K562 (cell line): ENCODE data around the gene BFSP1. TPM values are rescaled to one million over a fixed set of nuclear protein-coding genes. Genes with fewer than 3 reads are reported as not detected.

ENCODE experiments used
- ATAC-seq: fragments of 200-7000 bp; cut with Tn5 transposase; 3 replicates; pipeline ENCODE4 v1.9.1; 2020; ENCODE audit warnings: moderate library complexity
- BruUV-seq: library from RNA; stranded (reverse); fragments of 400-500 nt; replicated peaks from 2 replicates; lab custom pipeline; 2021; lab: Mats Ljungman, UMichigan
- CTCF ChIA-PET: fragments of 300-600 bp; formaldehyde crosslinking; extraction: SDS; loops from one replicate; lab custom pipeline; 2021; ENCODE audit warnings: low intra/inter-chr PET ratio; lab: Yijun Ruan, JAX
- POLR2A ChIA-PET: fragments of 300-600, 350-650 bp; sonication (Branson Sonifier 250); formaldehyde crosslinking; extraction: SDS; loops from one replicate; lab custom pipeline; 2021; ENCODE audit warnings: antibody characterized with exemption, inconsistent platforms; lab: Yijun Ruan, JAX
- DNase-seq, 4 experiments: peaks; one replicate each; pipeline versions ENCODE4 v3.0.0 to v3.0.0-alpha.2; 2011 to 2018; ENCODE audit warnings: low spot score in 3 of 4, mixed read lengths in 3 of 4; ENCODE audit errors: extremely low read depth in 1 of 4
- FAIRE-seq: peaks from 2 replicates; lab custom pipeline; 2011; peaks lifted over from hg19 to GRCh38; lab: Jason Lieb, UNC
- H2AFZ ChIP-seq: 2 replicates; pipeline ENCODE4 v1.6.0; 2011; ENCODE audit warnings: low read depth, low read length, control low read depth, inconsistent platforms
- H3K27ac ChIP-seq: fragments of 200-600 bp; 3 replicates; pipeline ENCODE4 v1.8.0; 2011; ENCODE audit warnings: low read depth, mild to moderate bottlenecking, control low read depth, inconsistent platforms, low read length, moderate library complexity, mixed read lengths; ENCODE audit errors: extremely low read depth
- H3K27me3 ChIP-seq, 2 experiments: fragments of 300-600 bp in 1 of 2; 2 replicates in 1 of 2; 3 replicates in 1 of 2; pipeline versions ENCODE4 v1.6.0 to v1.8.0; 2011; ENCODE audit warnings: inconsistent platforms in 2 of 2, low read length in 2 of 2, mild to moderate bottlenecking in 1 of 2, mixed read lengths in 1 of 2, moderate library complexity in 1 of 2; ENCODE audit not compliant: control insufficient read depth in 2 of 2, insufficient read depth in 2 of 2
- H3K36me3 ChIP-seq: fragments of 300-600 bp; 3 replicates; pipeline ENCODE4 v1.8.0; 2011; ENCODE audit warnings: mild to moderate bottlenecking, low read length, inconsistent platforms; ENCODE audit not compliant: control insufficient read depth, insufficient read depth
- H3K4me1 ChIP-seq, 2 experiments: fragments of 200-600 bp in 1 of 2; replicated peaks in 1 of 2; 2 replicates in 1 of 2; 3 replicates in 1 of 2; pipeline versions ENCODE4 v1.5.1 to v1.8.0; 2011; ENCODE audit warnings: inconsistent platforms in 2 of 2, low read length in 2 of 2, mild to moderate bottlenecking in 1 of 2, mixed read lengths in 1 of 2, moderate library complexity in 1 of 2; ENCODE audit not compliant: control insufficient read depth in 2 of 2, insufficient read depth in 2 of 2
- H3K4me2 ChIP-seq: 2 replicates; pipeline ENCODE4 v1.6.1; 2011; ENCODE audit warnings: low read length, control low read depth, inconsistent platforms, mixed read lengths; ENCODE audit not compliant: insufficient read depth
- H3K4me3 ChIP-seq: fragments of 200-600 bp; sonication (generic), shearing (Covaris generic); 2 replicates; pipeline ENCODE4 v1.5.1; 2016; ENCODE audit warnings: control low read depth, inconsistent platforms
- H3K79me2 ChIP-seq: fragments of 200-600 bp; 3 replicates; pipeline ENCODE4 v1.8.0; 2011; ENCODE audit warnings: low read length, inconsistent platforms; ENCODE audit not compliant: control insufficient read depth, insufficient read depth
- H3K9ac ChIP-seq, 2 experiments: 2 replicates each; pipeline versions ENCODE4 v1.6.0 to v1.6.1; 2011; ENCODE audit warnings: low read depth in 2 of 2, low read length in 2 of 2, control low read depth in 1 of 2, inconsistent platforms in 1 of 2, mild to moderate bottlenecking in 1 of 2, mixed read lengths in 1 of 2; ENCODE audit not compliant: insufficient read depth in 1 of 2
- H3K9me1 ChIP-seq: one replicate; pipeline ENCODE4 v1.6.0; 2011; ENCODE audit warnings: inconsistent platforms, mild to moderate bottlenecking, low read length, moderate library complexity; ENCODE audit not compliant: control insufficient read depth, insufficient read depth
- H3K9me3 ChIP-seq: replicated peaks from 2 replicates; pipeline ENCODE4 v1.5.1; 2011; ENCODE audit warnings: low read depth, low read length, inconsistent platforms; ENCODE audit not compliant: control insufficient read depth, insufficient read depth
- H4K20me1 ChIP-seq: replicated peaks from 2 replicates; pipeline ENCODE4 v1.6.1; 2011; ENCODE audit warnings: low read length, inconsistent platforms, mixed read lengths; ENCODE audit not compliant: control insufficient read depth, insufficient read depth
- ARHGAP35 ChIP-seq: fragments of 450-650 bp; IDR thresholded peaks from 2 replicates; pipeline ENCODE4 v1.6.1; 2018; ENCODE audit not compliant: partially characterized antibody
- BMI1 ChIP-seq: fragments of 150-350 bp; IDR thresholded peaks from 2 replicates; pipeline ENCODE4 v1.6.1; 2014; ENCODE audit warnings: low read length
- CBFA2T2 ChIP-seq: fragments of 450-650 bp; conservative IDR thresholded peaks from 2 replicates; pipeline ENCODE4 v1.6.1; 2017; ENCODE audit warnings: mild to moderate bottlenecking
- HCFC1 ChIP-seq: IDR thresholded peaks from 2 replicates; pipeline ENCODE4 v1.6.1; 2012; ENCODE audit warnings: low read depth, low read length, improper control_type of control experiment
- NFYB ChIP-seq: IDR thresholded peaks from 2 replicates; pipeline ENCODE4 v1.6.1; 2011; ENCODE audit warnings: mild to moderate bottlenecking, moderate library complexity; ENCODE audit not compliant: insufficient read length; ENCODE audit errors: extremely low read depth
- RAD51 ChIP-seq: fragments of 450-650 bp; IDR thresholded peaks from 2 replicates; pipeline ENCODE4 v1.7.1; 2016; ENCODE audit warnings: low read depth, mild to moderate bottlenecking, borderline replicate concordance
- SIX5 ChIP-seq, 2 experiments: IDR thresholded peaks; 2 replicates each; pipeline ENCODE4 v1.6.1; 2011; ENCODE audit warnings: low read length in 2 of 2, borderline replicate concordance in 1 of 2, low read depth in 1 of 2, mild to moderate bottlenecking in 1 of 2, moderate library complexity in 1 of 2; ENCODE audit not compliant: insufficient read depth in 1 of 2
- TBL1XR1 ChIP-seq, 2 experiments: IDR thresholded peaks; 2 replicates each; pipeline ENCODE4 v1.6.1; 2012; ENCODE audit warnings: improper control_type of control experiment in 2 of 2, low read length in 2 of 2, mild to moderate bottlenecking in 1 of 2
- USF1 ChIP-seq: sonication (generic); formaldehyde crosslinking; IDR thresholded peaks from 2 replicates; pipeline ENCODE4 v1.9.0; 2022; ENCODE audit warnings: mild to moderate bottlenecking, missing genetic modification reagents
- ZNF143 ChIP-seq: sonication (generic); formaldehyde crosslinking; IDR thresholded peaks from 2 replicates; pipeline ENCODE4 v1.9.0; 2022; ENCODE audit warnings: mild to moderate bottlenecking, missing genetic modification reagents
- in situ Hi-C: fragments of 300-500 bp; cut with MboI; formaldehyde crosslinking; loops from 4 replicates; pipeline ENCODE4 v1.15.0; 2018; ENCODE audit warnings: inconsistent platforms, mixed read lengths
- intact Hi-C: fragments of 100-400 bp; cut with micrococcal nuclease; formaldehyde crosslinking; loops from 2 replicates; pipeline ENCODE4 v1.14.2; 2022
- polyA plus RNA-seq, 8 experiments: library from polyadenylated mRNA; depleted of rRNA in 4 of 8; stranded (reverse) in 5 of 8; unstranded in 3 of 8; fragments of >200 nt; fragmentation: Nextera tagmentation in 2 of 8; fragmentation: Illumina TruSeq in 1 of 8; extraction: Ambion mirVana in 2 of 8; extraction: Trizol in 1 of 8; gene quantifications; 2 replicates each; pipeline versions ENCODE4 v1.2.1 to v1.2.3, GENCODE V29; 2011 to 2014; ENCODE audit warnings: inconsistent platforms in 1 of 8, missing spikeins in 1 of 8
- total RNA-seq, 7 experiments: library from RNA; depleted of rRNA in 6 of 7; stranded (reverse); fragments of >200 nt in 6 of 7; fragmentation: Illumina TruSeq in 2 of 7; extraction: Trizol in 2 of 7; gene quantifications; 2 replicates each; pipeline versions ENCODE4 v1.2.1 to v1.2.3, GENCODE V29; 2011 to 2021; ENCODE audit warnings: low replicate concordance in 1 of 7
- TF ChIP-seq, protein P1 (sequence below): sonication (generic); formaldehyde crosslinking; IDR thresholded peaks from 2 replicates; pipeline ENCODE4 v1.5.0; 2020; ENCODE audit warnings: missing genetic modification reagents
- TF ChIP-seq, protein P2 (sequence below): fragments of 250-450 bp; sonication (Bioruptor Pico); IDR thresholded peaks from 2 replicates; pipeline ENCODE4 v1.8.0; 2022; ENCODE audit warnings: moderate library complexity, mild to moderate bottlenecking, inconsistent platforms
- TF ChIP-seq, protein P3 (sequence below): fragments of 200-800 bp; sonication (Bioruptor generic); IDR thresholded peaks from 2 replicates; pipeline ENCODE4 v1.6.1; 2017; ENCODE audit warnings: missing genetic modification characterization, missing compliant biosample characterization

BFSP1 gene
- total and polyA plus RNA-seq, 9 of the 15 experiments (the other 6 are each of a cell fraction or from before 2014, with no cell fraction given): 0.09 to 0.86 (median 0.40) TPM

GRCh38 chr20:17525650-17526049 is 5.5 kb downstream of the BFSP1 start:
- peak; percentile 92 for ATAC-seq

More at GRCh38 chr20:17525650-17526049, 5.5 kb downstream of the BFSP1 start:
- H3K9ac ChIP-seq: no peak overlapping the region
- H3K4me1 ChIP-seq: 0 out of 5 replicates have a peak, but pooled peaks cover 0 to under 1% of the 10 kb centered on the region in 2 experiments
- intact Hi-C loops: no loop called here
- DNase-seq: peak; percentile 28 to 48 (median 46)
- H3K27me3 ChIP-seq: peaks cover 0 to 19% of the 10 kb centered on the region in 2 experiments; a peak in 2 of 5 replicates
- in situ Hi-C loops: no loop called here
- TF ChIP-seq BMI1 (no peak), USF1 (CRISPR knock-in tag) (peak; percentile 92), TBL1XR1 (IDR thresholded peaks at IDR 0.05; ENCODE audit: low read length in 2 of 2) (no peak), RAD51 (peak; percentile 74), HCFC1 (peak; percentile 78), ZNF143 (CRISPR knock-in tag) (peak; percentile 68), NFYB (peak; percentile 9), SIX5 (IDR thresholded peaks at IDR 0.05; ENCODE audit: borderline replicate concordance in 1 of 2, insufficient read depth in 1 of 2, low read depth in 1 of 2, low read length in 2 of 2) (peak; percentile 42 to 51; a peak in 2 of 4 replicates), ARHGAP35 (no peak), CBFA2T2 (0 out of 2 replicates have a peak, but pooled peaks have one; percentile 13)
- TF ChIP-seq, protein P1, sequence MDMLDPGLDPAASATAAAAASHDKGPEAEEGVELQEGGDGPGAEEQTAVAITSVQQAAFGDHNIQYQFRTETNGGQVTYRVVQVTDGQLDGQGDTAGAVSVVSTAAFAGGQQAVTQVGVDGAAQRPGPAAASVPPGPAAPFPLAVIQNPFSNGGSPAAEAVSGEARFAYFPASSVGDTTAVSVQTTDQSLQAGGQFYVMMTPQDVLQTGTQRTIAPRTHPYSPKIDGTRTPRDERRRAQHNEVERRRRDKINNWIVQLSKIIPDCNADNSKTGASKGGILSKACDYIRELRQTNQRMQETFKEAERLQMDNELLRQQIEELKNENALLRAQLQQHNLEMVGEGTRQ (CRISPR knock-in tag): peak; percentile 95
- TF ChIP-seq, protein P2, sequence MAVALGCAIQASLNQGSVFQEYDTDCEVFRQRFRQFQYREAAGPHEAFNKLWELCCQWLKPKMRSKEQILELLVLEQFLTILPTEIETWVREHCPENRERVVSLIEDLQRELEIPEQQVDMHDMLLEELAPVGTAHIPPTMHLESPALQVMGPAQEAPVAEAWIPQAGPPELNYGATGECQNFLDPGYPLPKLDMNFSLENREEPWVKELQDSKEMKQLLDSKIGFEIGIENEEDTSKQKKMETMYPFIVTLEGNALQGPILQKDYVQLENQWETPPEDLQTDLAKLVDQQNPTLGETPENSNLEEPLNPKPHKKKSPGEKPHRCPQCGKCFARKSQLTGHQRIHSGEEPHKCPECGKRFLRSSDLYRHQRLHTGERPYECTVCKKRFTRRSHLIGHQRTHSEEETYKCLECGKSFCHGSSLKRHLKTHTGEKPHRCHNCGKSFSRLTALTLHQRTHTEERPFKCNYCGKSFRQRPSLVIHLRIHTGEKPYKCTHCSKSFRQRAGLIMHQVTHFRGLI (CRISPR knock-in tag): no peak
- TF ChIP-seq, protein P3, sequence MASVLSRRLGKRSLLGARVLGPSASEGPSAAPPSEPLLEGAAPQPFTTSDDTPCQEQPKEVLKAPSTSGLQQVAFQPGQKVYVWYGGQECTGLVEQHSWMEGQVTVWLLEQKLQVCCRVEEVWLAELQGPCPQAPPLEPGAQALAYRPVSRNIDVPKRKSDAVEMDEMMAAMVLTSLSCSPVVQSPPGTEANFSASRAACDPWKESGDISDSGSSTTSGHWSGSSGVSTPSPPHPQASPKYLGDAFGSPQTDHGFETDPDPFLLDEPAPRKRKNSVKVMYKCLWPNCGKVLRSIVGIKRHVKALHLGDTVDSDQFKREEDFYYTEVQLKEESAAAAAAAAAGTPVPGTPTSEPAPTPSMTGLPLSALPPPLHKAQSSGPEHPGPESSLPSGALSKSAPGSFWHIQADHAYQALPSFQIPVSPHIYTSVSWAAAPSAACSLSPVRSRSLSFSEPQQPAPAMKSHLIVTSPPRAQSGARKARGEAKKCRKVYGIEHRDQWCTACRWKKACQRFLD (CRISPR knock-in tag): no peak
- peak overlapping the region; percentile 77; the same call in 1 of the 2 replicates for H2AFZ ChIP-seq
- no peak overlapping the region for H3K4me3 ChIP-seq
- CTCF ChIA-PET: no interaction called here
- POLR2A ChIA-PET: no interaction called here
- no peaks in the 10 kb centered on the region for H3K79me2 ChIP-seq
- no peak overlapping the region for H3K27ac ChIP-seq
- peak; percentile 78 for FAIRE-seq
- no peaks in the 10 kb centered on the region for H3K36me3 ChIP-seq
- H4K20me1 ChIP-seq: no peaks in the 10 kb centered on the region
- H3K9me3 ChIP-seq: no peaks in the 10 kb centered on the region
- H3K4me2 ChIP-seq: no peak overlapping the region
- H3K9me1 ChIP-seq: no peaks in the 10 kb centered on the region
- BruUV-seq: no TSS peak
